A549 treated with Hydrocortisone at 1 μM for 4 hours (cell line): Measurements from ENCODE around the gene AIRE. TPM values are rescaled to one million over a fixed set of nuclear protein-coding genes. Genes with fewer than 3 reads are reported as not detected.

Source experiments
- total RNA-seq: library from RNA; stranded (reverse); fragments of 200-300 nt; extraction: Qiagen RNA extraction; gene quantifications from 5 replicates; pipeline ENCODE4 v1.2.3, GENCODE V29; 2022

AIRE gene
- total RNA-seq: not detected in 5 replicates

GRCh38 chr21:44285138-44285992, at the start of gene AIRE:
TSS of gene AIRE (plus strand) at chr21:44285876. CDS start at chr21:44286007, 131 bp downstream.

DNA sequence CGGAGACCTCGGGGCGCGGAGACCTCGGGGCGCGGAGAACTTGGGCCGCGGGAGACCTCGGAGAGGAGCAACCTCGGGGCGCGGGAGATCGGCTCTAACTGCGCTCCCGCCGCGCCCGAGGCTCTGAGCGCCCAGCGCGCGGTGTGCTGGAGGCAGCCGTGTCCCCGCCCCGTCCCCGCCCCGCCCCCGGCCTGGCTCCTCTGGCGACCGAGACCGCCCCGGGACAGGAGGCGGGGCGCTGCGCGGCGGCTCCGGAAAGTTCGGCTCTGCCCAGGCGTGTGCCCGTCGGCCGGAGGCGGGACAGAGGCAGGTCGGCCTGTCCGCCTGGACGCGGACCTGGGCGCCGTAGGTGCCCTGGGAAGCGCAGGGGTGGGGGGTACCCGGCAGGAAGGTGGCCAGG, 44.8 kb upstream of the AIRE start, which contains the start of gene ICOSLG:
TSS of gene ICOSLG (minus strand) at position 102 of the 400 bp plus-strand sequence. CDS start 126 bp downstream, outside the sequence.

GRCh38 chr21:44261675-44262295, 23.9 kb upstream of the AIRE start, which contains the start of gene DNMT3L:
TSS of gene DNMT3L (minus strand) at chr21:44261897. CDS start at chr21:44261259, 638 bp downstream.

GRCh38 chr21:44299458-44300261, 14.0 kb downstream of the AIRE start, which contains the start of gene PFKL:
TSS of gene PFKL (plus strand) at chr21:44300053. CDS start at chr21:44300106, 53 bp downstream.

DNA sequence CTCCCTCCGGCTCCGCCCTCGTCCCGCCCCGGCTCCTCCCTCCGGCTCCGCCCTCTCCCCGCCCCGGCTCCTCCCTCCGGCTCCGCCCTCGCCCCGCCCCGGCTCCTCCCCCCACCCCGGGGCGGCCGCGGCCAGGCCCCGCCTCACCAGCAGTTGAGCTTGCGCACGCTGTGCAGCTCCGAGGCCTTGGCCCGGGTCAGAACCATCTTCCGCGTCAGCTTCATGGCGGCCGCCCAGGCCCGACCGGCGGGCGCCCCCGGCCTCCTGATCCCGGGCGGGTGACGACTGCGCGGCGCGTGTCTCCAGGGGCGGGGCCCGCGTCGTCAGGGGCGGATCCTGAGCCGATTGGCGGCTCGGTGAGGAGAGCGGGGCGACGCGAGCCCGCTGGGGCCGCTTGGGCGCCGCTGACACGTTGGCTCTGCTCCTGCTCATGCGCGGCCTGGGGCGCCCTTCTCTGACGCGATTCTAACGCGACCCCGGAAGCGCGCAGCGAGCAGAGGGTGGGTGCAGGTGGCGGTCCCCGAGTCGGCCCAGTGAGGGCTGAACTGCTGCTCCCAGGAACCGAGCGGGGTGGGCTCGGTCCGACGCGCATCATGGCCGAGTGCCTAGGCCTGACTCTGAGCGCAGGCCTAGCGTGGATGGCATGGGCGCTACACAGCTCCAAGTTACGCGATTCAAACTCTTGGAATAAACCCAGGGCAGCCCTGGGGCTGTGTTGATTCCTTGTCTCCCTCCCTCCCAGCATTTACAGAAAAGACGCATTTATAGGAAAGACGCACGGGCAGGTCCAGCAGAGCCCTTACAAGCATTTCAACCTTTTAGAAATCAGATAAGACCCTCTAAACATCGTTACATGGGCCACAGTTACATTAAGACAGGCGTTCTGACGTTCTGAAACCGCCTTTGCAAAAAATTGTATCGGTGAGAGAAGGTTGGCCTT, 53.6 kb downstream of the AIRE start, which contains the start of gene CFAP410:
TSS of gene CFAP410 (minus strand) at position 420 of the 940 bp plus-strand sequence. CDS start at position 224, 196 bp downstream.

Other genes with a start within 250 kb of the AIRE start
- 1.0 to 3.2 TPM (median 1.3 TPM) in 5 replicates for gene PWP2, start 178.5 kb upstream of the AIRE start, total RNA-seq
- gene GATD3, start 152.2 kb upstream of the AIRE start, total RNA-seq: 1.6 to 5.0 TPM (median 3.4 TPM) in 5 replicates
- 3.8 to 4.5 TPM (median 4.2 TPM) in 5 replicates for gene ICOSLG, start 44.9 kb upstream of the AIRE start, total RNA-seq
- gene DNMT3L, start 24.0 kb upstream of the AIRE start, total RNA-seq: 0.07 TPM in 1 of 5 replicates, not detected in the others
- 44.1 to 61.1 TPM (median 47.5 TPM) in 5 replicates for gene PFKL, start 14.2 kb downstream of the AIRE start, total RNA-seq
- gene CFAP410, start 53.5 kb downstream of the AIRE start, total RNA-seq: 5.9 to 8.9 TPM (median 7.9 TPM) in 5 replicates
- 6.7 to 10.5 TPM (median 8.3 TPM) in 5 replicates for gene TRPM2, start 67.7 kb downstream of the AIRE start, total RNA-seq
- 1.7 to 2.3 TPM (median 2.2 TPM) in 5 replicates for gene LRRC3, start 169.6 kb downstream of the AIRE start, total RNA-seq